GM19395 (cell line): ENCODE results near the gene PTBP1.
A peak's percentile ranks its signal among the peaks of the same experiment; 100 is the strongest.

Experiments
- ATAC-seq: cut with Tn5 transposase; IDR thresholded peaks from one replicate; pipeline ENCODE4 v1.9.1; 2021; ENCODE audit warnings: mild to moderate bottlenecking, moderate library complexity; ENCODE audit not compliant: unreplicated experiment

The PTBP1 gene

DNA sequence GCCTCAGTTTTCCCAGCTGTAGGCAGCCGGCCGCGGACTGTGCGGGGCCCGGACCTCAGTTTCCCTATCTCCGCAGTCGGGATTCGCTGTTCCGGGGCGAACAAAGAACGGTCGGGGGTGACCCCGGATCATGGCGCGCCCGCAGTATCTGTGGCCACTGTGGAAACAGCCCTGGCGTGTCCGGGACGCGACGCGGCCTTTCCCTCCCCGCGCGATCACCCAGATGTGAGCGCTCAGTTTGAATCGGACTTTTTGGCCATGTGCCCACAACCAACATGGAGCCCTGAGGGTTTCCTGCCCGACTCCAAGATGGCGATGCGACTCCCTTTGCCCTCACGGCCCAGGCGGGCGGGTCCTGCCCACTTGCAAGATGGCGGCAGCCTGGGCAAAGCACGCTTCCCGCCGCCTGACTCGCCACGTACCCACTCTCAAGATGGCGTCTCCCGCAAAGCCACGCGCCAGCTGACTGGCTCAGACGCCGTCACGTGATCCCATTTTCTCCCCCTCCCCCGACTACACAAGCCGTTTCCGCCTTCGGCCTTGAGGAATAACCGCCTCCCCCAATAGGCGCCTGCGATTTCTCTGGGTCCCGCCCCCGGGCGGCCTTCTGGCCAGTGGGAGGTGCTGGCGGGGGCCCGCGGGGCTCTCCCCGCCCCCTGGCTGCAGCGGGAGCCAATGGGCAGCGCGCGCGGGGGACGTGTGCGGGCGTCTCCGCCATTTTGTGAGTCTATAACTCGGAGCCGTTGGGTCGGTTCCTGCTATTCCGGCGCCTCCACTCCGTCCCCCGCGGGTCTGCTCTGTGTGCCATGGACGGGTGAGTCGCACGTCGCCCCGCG lies at the start of gene PTBP1:
TSS of gene PTBP1 (plus strand) at position 761 of the 836 bp plus-strand sequence. CDS start at position 807, 46 bp downstream.
- peak; percentile 76 for ATAC-seq

- no peak for ATAC-seq
Measured at GRCh38 chr19:748274-748598, 49.0 kb upstream of the PTBP1 start.

GRCh38 chr19:749811-750210 lies 47.4 kb upstream of the PTBP1 start:
- no peak for ATAC-seq

GRCh38 chr19:750640-751423 lies 46.4 kb upstream of the PTBP1 start, which contains the start of gene MISP:
Gene MISP, plus strand, starts transcription at chr19:751112. Its CDS starts 5,835 bp downstream, at chr19:756947.
- ATAC-seq: no peak

GRCh38 chr19:751501-752341 lies 45.5 kb upstream of the PTBP1 start:
- no peak for ATAC-seq

- no peak for ATAC-seq
Measured at GRCh38 chr19:752652-753517, 44.4 kb upstream of the PTBP1 start.

DNA sequence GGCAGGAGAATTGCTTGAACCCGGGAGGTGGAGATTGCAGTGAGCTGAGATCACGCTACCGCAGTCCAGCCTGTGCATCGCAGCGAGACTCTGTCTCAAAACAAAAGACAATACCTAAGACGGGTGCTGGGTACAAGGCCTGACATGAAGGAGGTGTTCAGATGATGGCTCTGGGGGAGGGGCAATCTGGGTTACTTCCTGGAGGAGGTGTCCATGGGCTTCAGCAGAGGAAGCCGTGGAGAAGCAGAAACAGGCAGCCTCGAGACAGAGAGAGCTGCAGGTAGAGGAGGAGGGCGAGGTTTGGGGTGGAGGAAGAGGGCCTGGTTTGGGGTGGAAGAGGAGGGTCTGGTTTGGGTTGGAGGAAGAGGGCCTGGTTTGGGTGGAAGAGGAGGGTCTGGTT lies 42.7 kb upstream of the PTBP1 start:
- no peak for ATAC-seq

- ATAC-seq: no peak
Measured at GRCh38 chr19:755063-755462, 42.2 kb upstream of the PTBP1 start.

GRCh38 chr19:756236-756635 lies 41.0 kb upstream of the PTBP1 start:
- no peak for ATAC-seq

GRCh38 chr19:756821-757688 lies 40.2 kb upstream of the PTBP1 start:
- ATAC-seq: no peak

- ATAC-seq: no peak
Measured at GRCh38 chr19:757811-758668, 39.2 kb upstream of the PTBP1 start.

DNA sequence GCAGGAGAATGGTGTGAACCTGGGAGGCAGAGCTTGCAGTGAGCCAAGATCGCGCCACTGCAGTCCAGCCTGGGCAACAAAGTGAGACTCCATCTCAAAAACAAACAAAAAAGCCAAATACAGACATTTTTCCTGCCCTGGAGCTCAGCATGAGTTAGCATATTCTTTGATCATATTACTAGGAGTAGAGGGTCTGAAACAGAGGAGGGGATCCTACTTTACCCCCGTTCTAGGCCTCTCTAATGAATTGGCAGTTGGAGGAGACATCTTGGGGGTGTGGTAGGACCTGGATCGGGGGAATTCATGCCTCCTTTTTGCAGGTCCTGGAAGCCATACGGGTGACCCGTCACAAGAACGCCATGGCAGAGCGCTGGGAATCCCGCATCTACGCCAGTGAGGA lies 34.1 kb upstream of the PTBP1 start:
- no peak for ATAC-seq

DNA sequence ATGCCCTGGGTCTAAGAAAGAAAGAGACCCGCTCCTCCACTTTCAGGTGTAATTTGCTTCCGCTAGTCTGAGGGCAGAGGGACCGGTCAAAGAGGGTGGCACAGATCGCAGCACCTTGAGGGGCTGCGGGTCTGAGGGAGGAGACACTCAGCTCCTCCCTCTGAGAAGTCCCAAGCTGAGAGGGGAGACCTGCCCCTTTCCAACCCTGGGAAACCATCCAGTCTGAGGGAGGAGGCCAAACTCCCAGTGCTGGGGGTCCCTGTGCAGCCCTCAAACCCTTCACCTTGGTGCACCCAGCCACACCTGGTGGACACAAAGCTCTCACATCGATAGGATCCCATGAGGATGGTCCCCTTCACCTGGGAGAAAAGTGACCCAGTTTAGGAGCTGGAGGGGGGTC lies 33.4 kb upstream of the PTBP1 start:
- no peak for ATAC-seq

- ATAC-seq: no peak
Measured at GRCh38 chr19:764301-764700, 33.0 kb upstream of the PTBP1 start.

DNA sequence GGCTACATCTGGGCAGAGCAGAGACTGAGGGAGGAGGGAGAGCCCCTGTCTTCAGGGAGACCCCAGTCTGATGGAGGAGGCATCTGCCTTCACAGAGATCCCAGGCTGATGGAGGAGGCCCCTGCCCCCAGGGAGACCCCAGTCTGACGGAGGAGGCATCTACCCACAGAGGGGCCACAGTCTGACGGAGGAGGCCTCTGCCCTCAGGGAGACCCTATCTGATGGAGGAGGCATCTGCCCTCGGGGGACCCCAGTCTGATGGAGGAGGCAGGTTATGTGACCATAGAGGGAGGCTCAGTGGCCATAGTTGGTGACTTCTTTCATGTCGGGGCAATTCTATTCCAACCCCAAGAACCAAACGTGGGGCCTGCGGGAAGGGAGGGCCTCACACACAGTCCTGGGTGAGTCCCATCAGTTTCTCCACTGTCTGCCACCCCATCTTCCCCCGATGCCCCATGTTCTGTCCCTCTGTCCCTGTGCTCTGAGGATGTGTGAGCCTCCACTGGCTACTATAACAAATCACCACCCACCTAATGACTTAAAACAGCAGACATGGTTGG lies 32.0 kb upstream of the PTBP1 start:
- no peak for ATAC-seq

DNA sequence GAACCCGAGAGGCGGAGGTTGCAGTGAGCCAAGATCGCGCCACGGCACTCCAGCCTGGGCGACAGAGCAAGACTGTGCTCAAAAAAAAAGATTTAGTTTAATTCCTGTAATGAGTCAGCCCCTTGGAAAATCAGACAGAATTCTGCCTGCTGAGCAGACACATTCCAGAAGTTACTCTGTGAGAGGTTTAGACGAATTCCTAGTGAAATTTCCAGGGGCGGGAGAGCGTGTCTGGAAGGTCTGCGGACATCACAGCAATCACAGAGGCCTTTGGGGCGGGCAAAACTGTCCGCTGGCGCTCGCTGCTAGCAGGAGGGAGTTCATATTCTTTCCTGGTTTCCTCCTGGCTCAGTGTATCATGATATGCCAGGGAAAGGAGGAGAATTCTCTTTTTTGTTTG lies 28.8 kb upstream of the PTBP1 start:
- no peak for ATAC-seq

GRCh38 chr19:769616-770015 lies 27.6 kb upstream of the PTBP1 start:
- no peak for ATAC-seq

DNA sequence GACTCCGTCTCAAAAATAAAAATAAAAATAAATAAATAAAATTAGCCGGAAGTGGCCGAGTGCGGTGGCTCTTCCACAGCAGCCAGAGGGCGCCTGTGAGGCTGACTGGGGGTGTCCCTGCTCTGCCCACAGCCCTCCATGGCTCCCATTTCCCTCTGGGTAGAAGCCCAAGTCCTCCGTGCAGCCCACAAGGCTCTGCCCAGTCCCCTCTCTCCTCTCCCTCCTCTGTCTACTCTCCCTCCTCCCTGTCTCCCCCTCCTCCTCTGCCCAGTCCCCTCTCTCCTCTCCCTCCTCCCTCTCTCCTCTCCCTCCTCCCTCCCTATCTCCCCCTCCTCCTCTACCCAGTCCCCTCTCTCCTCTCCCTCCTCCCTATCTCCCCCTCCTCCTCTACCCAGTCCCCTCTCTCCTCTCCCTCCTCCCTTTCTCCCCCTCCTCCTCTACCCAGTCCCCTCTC lies 25.9 kb upstream of the PTBP1 start:
- no peak for ATAC-seq
